ENCODE measurements around the gene MRC2. TPM values are rescaled to one million over a fixed set of nuclear protein-coding genes. Genes with fewer than 3 reads are reported as not detected.
A peak's percentile ranks its signal among the peaks of the same experiment; 100 is the strongest.

The MRC2 gene
- total RNA-seq, 1 donor from 2014 or later = 3.1 TPM

DNA sequence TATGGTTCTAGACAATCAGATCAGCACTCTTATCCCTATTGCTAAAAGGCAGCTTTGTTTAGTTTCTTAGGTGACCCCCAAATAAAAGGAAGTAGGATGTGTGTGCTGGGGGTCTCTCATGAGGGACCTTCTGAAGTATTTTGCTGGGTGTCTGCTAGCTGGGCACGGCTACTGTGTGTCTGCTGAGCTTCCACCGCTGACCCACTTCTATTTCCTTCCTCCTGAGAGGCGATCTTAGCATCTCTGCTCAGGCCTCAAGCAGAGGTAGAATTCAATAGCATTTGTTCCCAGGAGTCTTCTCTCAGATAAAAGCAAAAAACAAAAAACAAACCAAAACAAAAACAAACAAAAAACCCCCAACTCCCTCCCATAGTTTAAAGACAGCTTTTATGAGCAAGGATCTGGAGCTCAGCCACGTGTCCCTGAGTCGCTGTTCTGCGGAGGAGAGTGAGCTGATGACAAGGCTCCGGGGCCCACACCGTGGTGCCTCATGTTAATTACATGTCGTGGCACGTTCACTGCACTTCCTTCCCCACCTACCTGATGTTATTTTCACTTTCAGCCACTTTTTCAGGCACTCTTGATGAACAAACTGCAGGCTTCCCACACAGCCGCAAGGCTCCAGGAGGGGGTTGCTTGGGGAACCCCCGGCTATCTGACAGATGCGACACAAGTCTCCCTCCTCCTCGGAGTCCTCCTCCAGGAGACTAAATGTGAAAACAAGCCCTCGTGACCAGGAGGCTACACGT lies 97.1 kb downstream of the MRC2 start:
- H3K4me1 Mint-ChIP-seq (ENCODE audit: low read depth) = peaks cover 20% of the 10 kb centered on the region
- H3K36me3 Mint-ChIP-seq (ENCODE audit: low read depth) = no peaks in the 10 kb centered on the region
- H3K4me3 Mint-ChIP-seq (ENCODE audit: low read depth) = no peak overlapping the region
- H3K27ac Mint-ChIP-seq = peak overlapping the region; percentile 21
- peak; percentile 64 for DNase-seq (ENCODE audit: low spot score)
- H3K9me3 Mint-ChIP-seq = no peaks in the 10 kb centered on the region
- intact Hi-C loops (cut with micrococcal nuclease) = loop anchor here (1.0 kb wide), 2 partner anchors 71 to 241 kb away; no protein-coding TSS in a partner anchor
- peaks cover 77% of the 10 kb centered on the region for H3K27me3 Mint-ChIP-seq (ENCODE audit: low read depth)

- Mint-ChIP-seq H3K27me3 (ENCODE audit: low read depth) (peaks cover 69% of the 10 kb centered on the region), H3K9me3 (no peaks in the 10 kb centered on the region)
- intact Hi-C loops (cut with micrococcal nuclease) = no loop called here
Observed at GRCh38 chr17:62725791-62726249, 98.3 kb downstream of the MRC2 start.

DNA sequence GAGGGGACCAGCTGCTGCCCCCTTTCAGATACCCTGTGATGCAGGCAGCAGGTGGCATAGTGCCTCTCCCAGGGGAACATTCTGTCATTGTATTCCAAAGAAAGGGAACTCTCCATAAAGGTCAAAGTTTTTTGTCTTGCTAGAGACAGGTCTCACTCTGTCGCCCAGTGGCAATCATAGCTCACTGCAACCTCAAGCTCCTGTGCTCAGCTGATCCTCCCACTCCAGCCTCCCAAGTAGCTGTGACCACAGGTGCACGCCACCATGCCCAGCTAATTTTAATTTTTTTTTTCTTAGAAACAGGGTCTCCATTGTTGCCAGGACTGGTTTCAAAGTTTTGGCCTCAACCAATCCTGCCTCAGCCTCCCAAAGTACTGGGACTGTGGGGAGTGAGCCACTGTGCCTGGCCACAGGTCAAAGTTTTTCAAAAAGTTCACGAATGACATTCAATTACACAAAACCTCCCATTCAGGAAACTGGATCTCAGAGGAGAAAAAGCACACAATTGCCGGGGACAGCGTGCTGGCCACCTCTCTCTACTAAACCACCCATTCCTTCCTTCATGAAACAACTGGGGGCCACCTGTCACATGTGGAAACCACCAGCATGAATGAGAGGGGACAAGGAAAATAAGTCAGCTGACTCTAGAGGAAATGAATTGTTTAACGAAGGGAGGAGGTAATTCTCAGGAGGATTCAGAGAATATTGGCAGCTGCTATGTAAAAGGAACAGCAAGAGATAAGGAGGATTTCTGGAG lies 100.6 kb downstream of the MRC2 start:
- no peak overlapping the region for H3K27ac Mint-ChIP-seq
- no peaks in the 10 kb centered on the region for H3K36me3 Mint-ChIP-seq (ENCODE audit: low read depth)
- H3K9me3 Mint-ChIP-seq = no peaks in the 10 kb centered on the region
- intact Hi-C loops (cut with micrococcal nuclease) = no loop called here
- DNase-seq (ENCODE audit: low spot score) = no peak
- peaks cover 18% of the 10 kb centered on the region for H3K4me1 Mint-ChIP-seq (ENCODE audit: low read depth)
- H3K4me3 Mint-ChIP-seq (ENCODE audit: low read depth) = no peak overlapping the region
- H3K27me3 Mint-ChIP-seq (ENCODE audit: low read depth) = peaks cover 67% of the 10 kb centered on the region

More at GRCh38 chr17:62725791-62726249, 98.3 kb downstream of the MRC2 start:
- DNase-seq (ENCODE audit: low spot score) = no peak
- Mint-ChIP-seq H3K36me3 (ENCODE audit: low read depth) (no peaks in the 10 kb centered on the region), H3K4me1 (ENCODE audit: low read depth) (peaks cover 18% of the 10 kb centered on the region), H3K27ac (no peak overlapping the region), H3K4me3 (ENCODE audit: low read depth) (no peak overlapping the region)

DNA sequence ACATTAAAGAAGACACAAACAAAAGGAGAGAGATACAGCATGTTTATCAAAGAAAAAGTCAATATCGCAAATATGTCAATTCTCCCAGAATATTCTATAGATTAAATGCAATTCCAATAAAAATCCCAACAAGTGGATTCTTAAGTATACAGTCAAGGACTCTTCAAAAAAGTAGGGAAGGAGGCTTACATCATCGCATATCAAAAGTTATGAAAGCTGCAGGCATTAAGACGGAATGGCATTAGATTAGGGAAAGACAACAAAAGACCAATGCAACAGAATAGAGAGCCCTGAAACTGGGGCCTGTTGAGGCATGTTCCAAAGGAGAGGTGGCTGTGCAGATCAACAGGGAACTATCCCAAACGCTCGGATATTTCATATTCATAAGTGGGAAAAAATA lies 104.7 kb downstream of the MRC2 start:
- no peak for DNase-seq (ENCODE audit: low spot score)
- Mint-ChIP-seq H3K27me3 (ENCODE audit: low read depth) (peaks cover 68% of the 10 kb centered on the region), H3K9me3 (no peaks in the 10 kb centered on the region), H3K36me3 (ENCODE audit: low read depth) (no peaks in the 10 kb centered on the region), H3K4me3 (ENCODE audit: low read depth) (no peak overlapping the region), H3K27ac (no peak overlapping the region), H3K4me1 (ENCODE audit: low read depth) (no peaks in the 10 kb centered on the region)
- intact Hi-C loops (cut with micrococcal nuclease) = no loop called here

GRCh38 chr17:62735044-62735651 lies 107.7 kb downstream of the MRC2 start:
- no peak overlapping the region for H3K4me3 Mint-ChIP-seq (ENCODE audit: low read depth)
- no peaks in the 10 kb centered on the region for H3K36me3 Mint-ChIP-seq (ENCODE audit: low read depth)
- H3K9me3 Mint-ChIP-seq = no peaks in the 10 kb centered on the region
- H3K4me1 Mint-ChIP-seq (ENCODE audit: low read depth) = peaks cover 8% of the 10 kb centered on the region
- H3K27ac Mint-ChIP-seq = no peak overlapping the region
- H3K27me3 Mint-ChIP-seq (ENCODE audit: low read depth) = peaks cover 55% of the 10 kb centered on the region
- intact Hi-C loops (cut with micrococcal nuclease) = no loop called here
- no peak for DNase-seq (ENCODE audit: low spot score)

DNA sequence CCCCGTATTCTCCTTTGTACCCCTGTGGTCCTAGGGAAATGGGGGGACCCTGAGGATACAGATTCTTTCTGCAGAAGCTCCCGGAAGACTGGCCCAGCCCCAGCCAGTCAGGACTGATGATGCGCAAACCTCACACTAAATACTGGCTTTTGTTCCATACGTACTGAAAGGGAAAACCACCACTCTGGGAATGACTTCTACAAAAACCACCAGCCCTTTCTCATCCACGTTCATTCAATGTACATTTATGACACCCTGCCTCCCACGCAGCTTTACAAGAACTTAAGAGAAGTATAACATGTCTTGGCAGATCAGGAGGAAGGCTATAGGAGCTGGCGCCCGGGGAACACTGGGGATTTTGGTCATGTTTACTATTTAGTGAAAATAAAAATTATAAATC lies 110.0 kb downstream of the MRC2 start:
- no peak overlapping the region for H3K4me3 Mint-ChIP-seq (ENCODE audit: low read depth)
- peaks cover 8% of the 10 kb centered on the region for H3K4me1 Mint-ChIP-seq (ENCODE audit: low read depth)
- H3K36me3 Mint-ChIP-seq (ENCODE audit: low read depth) = no peaks in the 10 kb centered on the region
- no peak for DNase-seq (ENCODE audit: low spot score)
- H3K27ac Mint-ChIP-seq = no peak overlapping the region
- intact Hi-C loops (cut with micrococcal nuclease) = no loop called here
- H3K27me3 Mint-ChIP-seq (ENCODE audit: low read depth) = peaks cover 41% of the 10 kb centered on the region
- no peaks in the 10 kb centered on the region for H3K9me3 Mint-ChIP-seq

GRCh38 chr17:62738281-62738680 lies 110.8 kb downstream of the MRC2 start:
- DNase-seq (ENCODE audit: low spot score) = no peak
- Mint-ChIP-seq H3K4me1 (ENCODE audit: low read depth) (peaks cover 8% of the 10 kb centered on the region), H3K36me3 (ENCODE audit: low read depth) (no peaks in the 10 kb centered on the region), H3K27me3 (ENCODE audit: low read depth) (peaks cover 38% of the 10 kb centered on the region), H3K4me3 (ENCODE audit: low read depth) (no peak overlapping the region), H3K9me3 (no peaks in the 10 kb centered on the region), H3K27ac (no peak overlapping the region)
- intact Hi-C loops (cut with micrococcal nuclease) = no loop called here

DNA sequence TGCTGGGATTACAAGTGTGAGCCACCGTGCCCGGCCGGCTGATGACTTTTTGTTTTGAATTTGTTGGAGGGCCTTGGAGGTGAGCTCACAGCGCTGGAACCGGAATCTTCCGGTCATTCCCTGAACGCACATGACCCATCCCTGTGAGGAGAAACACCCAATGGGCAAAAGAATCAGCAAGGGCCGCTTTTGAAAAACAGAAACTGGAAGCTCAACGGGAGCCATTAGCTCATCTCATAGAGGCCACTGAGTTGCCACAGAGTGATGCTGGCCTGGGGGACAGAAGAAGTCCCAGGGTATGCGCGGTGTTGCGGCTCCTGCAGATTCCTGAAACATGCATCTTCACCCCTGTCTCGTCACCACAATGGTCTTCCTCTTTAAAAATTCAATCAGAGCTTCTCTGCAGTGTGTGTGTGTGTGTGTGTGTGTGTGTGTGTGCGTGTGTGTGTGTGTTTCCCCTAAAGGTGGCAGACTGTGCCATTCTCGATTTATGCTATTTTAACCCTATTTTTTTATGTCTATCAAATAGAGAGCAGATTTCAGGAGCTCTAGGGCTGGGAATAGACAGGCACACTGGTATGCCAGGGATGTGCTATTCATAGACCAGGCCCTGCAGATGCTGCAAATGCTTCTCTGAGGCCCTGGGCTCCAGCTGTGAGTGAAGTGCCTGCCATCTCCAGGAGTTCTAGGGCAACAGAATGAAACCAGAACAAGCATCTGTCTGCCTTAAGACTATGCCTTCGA lies 112.3 kb downstream of the MRC2 start:
- no peak overlapping the region for H3K4me3 Mint-ChIP-seq (ENCODE audit: low read depth)
- H3K9me3 Mint-ChIP-seq = no peaks in the 10 kb centered on the region
- peaks cover 8% of the 10 kb centered on the region for H3K4me1 Mint-ChIP-seq (ENCODE audit: low read depth)
- H3K27me3 Mint-ChIP-seq (ENCODE audit: low read depth) = peaks cover 29% of the 10 kb centered on the region
- intact Hi-C loops (cut with micrococcal nuclease) = no loop called here
- no peak for DNase-seq (ENCODE audit: low spot score)
- H3K36me3 Mint-ChIP-seq (ENCODE audit: low read depth) = no peaks in the 10 kb centered on the region
- H3K27ac Mint-ChIP-seq = no peak overlapping the region

GRCh38 chr17:62741290-62741689 lies 113.8 kb downstream of the MRC2 start:
- no peaks in the 10 kb centered on the region for H3K9me3 Mint-ChIP-seq
- intact Hi-C loops (cut with micrococcal nuclease) = no loop called here
- peaks cover 21% of the 10 kb centered on the region for H3K27me3 Mint-ChIP-seq (ENCODE audit: low read depth)

More at GRCh38 chr17:62741290-62741689, 113.8 kb downstream of the MRC2 start:
- H3K27ac Mint-ChIP-seq = no peak overlapping the region
- H3K4me1 Mint-ChIP-seq (ENCODE audit: low read depth) = peaks cover 8% of the 10 kb centered on the region
- no peak for DNase-seq (ENCODE audit: low spot score)
- H3K36me3 Mint-ChIP-seq (ENCODE audit: low read depth) = no peaks in the 10 kb centered on the region
- no peak overlapping the region for H3K4me3 Mint-ChIP-seq (ENCODE audit: low read depth)

Other genes starting within 250 kb of the MRC2 start
- 0.11 TPM in 1 of 2 replicates, not detected in the other for gene EFCAB3, start 247.1 kb upstream of the MRC2 start, total RNA-seq
- 31.9 and 32.3 TPM in 2 replicates for gene METTL2A, start 203.8 kb upstream of the MRC2 start, total RNA-seq
- gene TLK2, start 148.8 kb upstream of the MRC2 start, total RNA-seq = 45.5 and 48.4 TPM in 2 replicates
- not detected in 2 replicates for gene MARCHF10, start 180.6 kb downstream of the MRC2 start, total RNA-seq

Measured in activated T-helper 2 cell treated with anti-CD3 and anti-CD28 coated beads, Interferon-gamma antibody, Interleukin-2, Interleukin-4, amounts not matched to agents 10 μg/mL and 5 μg/mL and 100 μg/mL, durations not matched to agents 14 hours and 24 hours and 36 hours (primary cell).